Kidney epithelial cell (primary cell): ENCODE results near the gene CDC14B. TPM values are rescaled to one million over a fixed set of nuclear protein-coding genes. Genes with fewer than 3 reads are reported as not detected.
"Not testable (repeated sequence)": the region's sequence is repeated elsewhere in the genome, so short reads cannot be mapped to it uniquely, and the experiment has no call there.

Experiments used
- DNase-seq: peaks from one replicate; pipeline ENCODE4 v3.0.0-alpha.2; 2010; ENCODE audit warnings: low read depth
- H3K27me3 ChIP-seq: 2 replicates; pipeline ENCODE4 v1.6.0; 2011; ENCODE audit warnings: low read length; ENCODE audit not compliant: control insufficient read depth, insufficient read depth
- H3K36me3 ChIP-seq: 2 replicates; pipeline ENCODE4 v1.5.1; 2011; ENCODE audit warnings: low read length; ENCODE audit not compliant: control insufficient read depth, insufficient read depth
- H3K4me3 ChIP-seq: 2 replicates; pipeline ENCODE4 v1.5.1; 2011; ENCODE audit warnings: low read depth, mild to moderate bottlenecking, control low read depth, low read length
- CTCF ChIP-seq: IDR thresholded peaks from 2 replicates; pipeline ENCODE4 v1.5.1; 2011; ENCODE audit warnings: mild to moderate bottlenecking, moderate library complexity, low read length, control low read depth, inconsistent platforms; ENCODE audit not compliant: insufficient read depth, poor library complexity, severe bottlenecking
- total RNA-seq: library from RNA; depleted of rRNA; stranded (reverse); fragments of >200 nt; gene quantifications from 2 replicates; pipeline ENCODE4 v1.2.3, GENCODE V29; 2015

The CDC14B gene
- total RNA-seq, 1 donor from 2014 or later, result 25.5 TPM

- no peak for TF ChIP-seq CTCF
- no peaks in the 10 kb centered on the region for H3K27me3 ChIP-seq
- DNase-seq, result no peak
Measured at GRCh38 chr9:96587338-96588315, 32.0 kb downstream of the CDC14B start.

GRCh38 chr9:96585426-96585825 lies 34.2 kb downstream of the CDC14B start:
- H3K4me3 ChIP-seq, result no peak overlapping the region
- H3K27me3 ChIP-seq, result no peaks in the 10 kb centered on the region
- DNase-seq, result no peak
- no peak for TF ChIP-seq CTCF
- no peaks in the 10 kb centered on the region for H3K36me3 ChIP-seq

More at GRCh38 chr9:96587338-96588315, 32.0 kb downstream of the CDC14B start:
- no peak overlapping the region for H3K4me3 ChIP-seq
- no peaks in the 10 kb centered on the region for H3K36me3 ChIP-seq

GRCh38 chr9:96582199-96582598 lies 37.4 kb downstream of the CDC14B start:
- not testable (repeated sequence) for H3K36me3 ChIP-seq, H3K27me3 ChIP-seq, H3K4me3 ChIP-seq, DNase-seq

- TF ChIP-seq CTCF, result no peak
- DNase-seq, result no peak
- Histone ChIP-seq H3K36me3 (no peaks in the 10 kb centered on the region), H3K27me3 (no peaks in the 10 kb centered on the region), H3K4me3 (no peak overlapping the region)
Measured at GRCh38 chr9:96581786-96582185, 37.9 kb downstream of the CDC14B start.

- TF ChIP-seq CTCF, result no peak
- Histone ChIP-seq H3K27me3 (no peaks in the 10 kb centered on the region), H3K4me3 (no peak overlapping the region), H3K36me3 (no peaks in the 10 kb centered on the region)
- no peak for DNase-seq
Measured at GRCh38 chr9:96581301-96581700, 38.3 kb downstream of the CDC14B start.

- Histone ChIP-seq H3K27me3 (no peaks in the 10 kb centered on the region), H3K36me3 (no peaks in the 10 kb centered on the region), H3K4me3 (no peak overlapping the region)
- TF ChIP-seq CTCF, result no peak
- no peak for DNase-seq
Measured at GRCh38 chr9:96574931-96575351, 44.7 kb downstream of the CDC14B start.
